Head of caudate nucleus (tissue), 42 donors: ENCODE results near the gene OR8H3.
"Not testable (repeated sequence)": the region's sequence is repeated elsewhere in the genome, so short reads cannot be mapped to it uniquely, and the experiment has no call there.

Experiments
- DNase-seq, 42 donors: peaks; one replicate each; pipeline versions ENCODE4 v3.0.0 to v3.0.0-alpha.2; 2020 to 2021; ENCODE audit warnings: mixed read lengths in 7 of 42
- intact Hi-C: fragments of 100-400 bp; cut with DNase I; formaldehyde crosslinking; loops from one replicate; pipeline ENCODE4 v1.15.0; 2022

Gene OR8H3, protein sequence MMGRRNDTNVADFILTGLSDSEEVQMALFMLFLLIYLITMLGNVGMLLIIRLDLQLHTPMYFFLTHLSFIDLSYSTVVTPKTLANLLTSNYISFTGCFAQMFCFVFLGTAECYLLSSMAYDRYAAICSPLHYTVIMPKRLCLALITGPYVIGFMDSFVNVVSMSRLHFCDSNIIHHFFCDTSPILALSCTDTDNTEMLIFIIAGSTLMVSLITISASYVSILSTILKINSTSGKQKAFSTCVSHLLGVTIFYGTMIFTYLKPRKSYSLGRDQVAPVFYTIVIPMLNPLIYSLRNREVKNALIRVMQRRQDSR

DNA sequence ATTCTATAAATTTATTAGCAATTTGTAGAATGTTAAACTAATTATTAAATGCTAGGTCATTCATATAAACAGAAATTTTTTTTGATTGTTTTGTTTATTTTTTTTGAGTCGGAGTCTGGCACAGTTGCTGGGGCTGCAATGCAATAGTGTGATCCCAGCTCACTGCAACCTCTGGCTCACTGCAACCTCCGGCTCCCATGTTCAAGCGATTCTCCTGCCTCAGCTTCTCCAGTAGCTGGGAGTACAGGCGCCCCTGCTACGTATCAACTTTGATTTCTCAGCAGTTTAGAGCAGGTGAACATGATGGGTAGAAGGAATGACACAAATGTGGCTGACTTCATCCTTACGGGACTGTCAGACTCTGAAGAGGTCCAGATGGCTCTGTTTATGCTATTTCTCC is at the start of gene OR8H3:
OR8H3 (plus strand) TSS at position 301 of the 400 bp plus-strand sequence; CDS start at position 301, 0 bp downstream.
- no peak for DNase-seq
- intact Hi-C loops = no loop called here

DNA sequence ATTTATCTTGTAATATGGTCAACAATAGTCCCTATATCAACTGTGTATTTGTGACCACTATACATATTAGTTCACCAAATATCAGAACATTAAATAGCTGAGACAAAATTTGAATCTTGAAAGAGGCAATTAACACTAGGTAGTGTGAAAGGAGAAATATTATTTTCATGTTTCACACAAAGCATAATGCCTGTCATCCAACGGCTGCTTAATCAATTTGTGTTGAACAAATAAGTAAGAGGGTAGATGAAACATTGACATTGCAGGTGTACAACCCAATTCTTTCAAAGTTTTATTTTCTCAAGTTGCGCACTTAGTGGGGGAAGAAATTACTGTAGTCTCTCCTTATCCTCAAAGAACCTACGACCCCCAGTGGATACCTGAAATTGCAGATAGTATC is 32.5 kb upstream of the OR8H3 start:
- intact Hi-C loops = no loop called here
- DNase-seq = no peak

DNA sequence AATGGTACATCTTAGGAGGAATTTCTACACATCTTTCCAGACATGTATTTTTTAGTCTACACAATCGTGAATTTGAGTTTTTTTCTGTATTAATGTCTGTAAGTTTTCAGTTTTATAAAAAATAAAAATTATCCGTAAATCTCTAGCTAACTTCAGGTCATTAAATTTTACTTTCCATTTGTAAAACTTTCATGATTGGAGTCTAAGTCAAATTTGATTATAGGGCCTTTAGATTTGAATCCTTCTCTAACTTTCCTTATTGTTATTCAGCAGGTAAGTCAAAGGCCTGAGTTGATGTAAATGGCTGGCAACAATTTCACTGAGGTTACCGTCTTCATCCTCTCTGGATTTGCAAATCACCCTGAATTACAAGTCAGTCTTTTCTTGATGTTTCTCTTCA is 29.2 kb upstream of the OR8H3 start, which contains the start of gene OR8I2:
OR8I2 (plus strand) TSS at position 301 of the 400 bp plus-strand sequence; CDS start at position 301, 0 bp downstream.
- no peak for DNase-seq
- intact Hi-C loops = no loop called here

- no peak for DNase-seq
- intact Hi-C loops = loop anchor here (10.0 kb wide), 1 partner anchor 62 kb away; the partner anchor contains the start of gene OR8K5
Measured at GRCh38 chr11:56103210-56103737, 18.9 kb upstream of the OR8H3 start, which contains the start of gene OR8H2. OR8H2 (plus strand) TSS chr11:56103687; CDS start chr11:56105043, 1,356 bp downstream.

GRCh38 chr11:56140151-56140661 is 18.0 kb downstream of the OR8H3 start, which contains the start of gene OR8J3:
OR8J3 (minus strand) TSS chr11:56140201; CDS start chr11:56137718, 2,483 bp downstream.
- no peak for DNase-seq
- intact Hi-C loops = no loop called here

DNA sequence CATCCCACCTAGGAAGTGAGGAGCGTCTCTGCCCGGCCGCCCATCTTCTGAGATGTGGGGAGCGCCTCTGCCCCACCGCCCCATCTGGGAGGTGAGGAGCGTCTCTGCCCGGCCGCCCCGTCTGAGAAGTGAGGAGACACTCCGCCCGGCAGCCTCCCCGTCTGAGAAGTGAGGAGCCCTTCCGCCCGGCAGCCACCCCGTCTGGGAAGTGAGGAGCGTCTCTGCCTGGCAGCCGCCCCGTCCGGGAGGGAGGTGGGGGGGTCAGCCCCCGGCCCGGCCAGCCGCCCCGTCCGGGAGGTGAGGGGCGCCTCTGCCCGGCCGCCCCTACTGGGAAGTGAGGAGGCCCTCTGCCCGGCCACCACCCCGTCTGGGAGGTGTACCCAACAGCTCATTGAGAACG is 21.5 kb downstream of the OR8H3 start:
- DNase-seq, intact Hi-C loops: not testable (repeated sequence)

DNA sequence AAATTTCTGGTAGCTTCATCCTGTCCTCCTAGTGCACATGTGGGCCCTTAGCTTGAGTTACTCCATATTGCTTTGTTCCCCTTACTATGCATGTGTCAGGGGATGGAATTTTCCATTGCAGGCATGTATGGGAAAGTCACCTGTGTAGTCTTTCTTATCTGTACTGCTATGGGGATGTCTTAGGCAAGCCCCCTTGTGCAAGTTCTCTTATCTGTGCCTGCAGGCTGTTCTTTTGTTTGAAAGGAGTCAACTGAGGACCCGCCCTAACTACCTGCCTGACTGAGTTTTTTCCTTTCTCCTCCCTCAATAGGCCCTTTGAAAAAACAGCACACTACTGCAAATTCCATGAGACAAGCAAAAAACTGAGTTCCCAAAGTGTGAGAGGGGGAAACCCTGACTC is 29.2 kb downstream of the OR8H3 start:
- intact Hi-C loops = no loop called here
- DNase-seq = no peak

DNA sequence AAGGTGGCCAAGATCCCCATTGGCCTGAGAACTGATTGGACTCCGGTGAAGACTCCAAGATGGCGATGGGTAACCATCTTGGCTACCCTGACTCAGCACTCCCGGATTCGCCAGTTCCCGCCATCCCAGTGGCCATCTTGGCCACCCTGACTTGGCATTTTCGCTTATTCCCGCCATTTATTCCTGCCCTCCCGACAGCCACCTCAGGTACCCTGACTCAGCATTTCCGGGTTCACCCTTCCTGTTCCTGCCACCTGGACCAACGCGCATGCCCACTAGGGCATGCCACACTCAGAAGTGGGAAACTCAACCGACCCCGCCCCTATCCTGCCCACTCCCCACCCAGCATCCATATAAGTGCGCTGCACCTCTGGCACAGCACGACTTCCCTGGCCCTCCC is 30.2 kb downstream of the OR8H3 start:
- intact Hi-C loops = no loop called here
- DNase-seq = no peak

DNA sequence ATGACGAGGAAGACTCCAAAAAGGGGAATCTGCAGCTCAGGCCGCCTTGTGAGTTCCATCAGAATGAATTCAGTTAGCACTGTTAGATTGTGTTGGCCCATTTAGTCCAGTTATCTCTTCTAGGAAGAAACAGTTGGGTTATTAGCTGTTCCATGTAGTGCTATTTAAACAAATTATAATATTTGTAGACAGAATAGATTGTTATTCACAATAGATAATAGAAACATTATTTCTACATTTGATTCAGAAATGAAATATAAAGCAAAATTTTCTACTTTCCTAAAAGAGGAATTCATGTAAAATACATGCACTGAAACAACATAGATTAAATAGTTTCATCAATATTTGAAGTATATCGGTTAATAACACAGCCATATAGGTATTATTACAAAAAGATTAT is 38.0 kb downstream of the OR8H3 start, which contains the start of gene OR8K5:
OR8K5 (minus strand) TSS at position 101 of the 400 bp plus-strand sequence; CDS start at position 101, 0 bp downstream.
- DNase-seq = no peak
- intact Hi-C loops = loop anchor here (10.0 kb wide), 1 partner anchor 55 kb away; the partner anchor contains the start of gene OR8H2

DNA sequence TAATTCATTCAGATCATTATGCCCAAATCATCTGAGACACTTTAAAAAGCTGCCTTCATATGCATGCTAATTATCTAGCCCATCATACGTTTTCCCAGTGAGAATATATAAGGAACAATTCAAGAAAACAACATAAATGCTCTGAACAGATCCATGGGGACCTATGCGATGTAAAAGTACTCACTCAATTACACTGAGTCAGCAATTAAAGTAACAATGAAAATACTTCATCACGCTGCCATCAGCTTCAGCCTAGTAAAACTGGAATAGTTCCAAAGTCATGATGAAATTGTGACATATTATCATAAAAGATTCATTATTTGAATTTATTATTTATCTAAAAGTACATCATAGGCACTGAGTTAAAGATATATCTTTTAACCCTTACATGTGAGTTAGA is 41.6 kb downstream of the OR8H3 start:
- DNase-seq = no peak
- intact Hi-C loops = loop anchor here (10.0 kb wide), 1 partner anchor 59 kb away; the partner anchor contains the start of gene OR8H2

- no peak for DNase-seq
- intact Hi-C loops = no loop called here
Measured at GRCh38 chr11:56172256-56172830, 50.2 kb downstream of the OR8H3 start.
